ENCODE results near the gene SLC36A1. TPM values are rescaled to one million over a fixed set of nuclear protein-coding genes. Genes with fewer than 3 reads are reported as not detected.

The SLC36A1 gene
- total and polyA plus RNA-seq, 2 of the 8 experiments (the other 6 are each of a cell fraction or from before 2014, with no cell fraction given): 6.6 to 9.6 TPM

GRCh38 chr5:151531581-151531980 lies 84.2 kb downstream of the SLC36A1 start:
- Histone ChIP-seq H2BK12ac (ENCODE audit: low read depth, low read length) (no peak overlapping the region), H2BK15ac (ENCODE audit: low read length) (no peak overlapping the region), H3K4me1 (replicated peaks in 1 of 4; ENCODE audit: control insufficient read depth in 3 of 4, insufficient read depth in 4 of 4, low read length in 3 of 4) (peaks cover 0 to 6% (median 2%) of the 10 kb centered on the region in 4 experiments; a peak in 4 of 7 replicates), H2AK5ac (ENCODE audit: low read depth, low read length) (no peak overlapping the region), H3K36me3 (ENCODE audit: control insufficient read depth in 2 of 4, insufficient read depth in 4 of 4, low read length in 3 of 4) (no peaks in the 10 kb centered on the region), H3K4me3 (ENCODE audit: extremely low read depth in 1 of 4, insufficient read depth in 2 of 4, low read depth in 3 of 4, low read length in 4 of 4) (no peak overlapping the region), H4K91ac (replicated peaks; ENCODE audit: insufficient read length, low read length) (no peak overlapping the region), H3K27me3 (replicated peaks in 1 of 4; ENCODE audit: control insufficient read depth in 3 of 4, extremely low read depth in 1 of 4, insufficient read depth in 3 of 4, low read length in 3 of 4) (no peaks in the 10 kb centered on the region), H3K9ac (replicated peaks in 1 of 4; ENCODE audit: extremely low read depth in 1 of 4, low read depth in 3 of 4, low read length in 3 of 4) (no peak overlapping the region), H2BK20ac (ENCODE audit: low read length) (no peak overlapping the region), H3K23ac (ENCODE audit: insufficient read length) (no peak overlapping the region), H3K79me2 (ENCODE audit: control insufficient read depth in 1 of 2, insufficient read depth in 2 of 2, low read length in 2 of 2) (no peaks in the 10 kb centered on the region), H2BK5ac (ENCODE audit: low read depth, low read length) (no peak overlapping the region), H2BK120ac (replicated peaks; ENCODE audit: low read depth, low read length) (no peak overlapping the region), H3K4me2 (ENCODE audit: insufficient read depth in 1 of 2, low read depth in 2 of 2, low read length in 2 of 2) (no peak overlapping the region), H4K5ac (ENCODE audit: insufficient read length, low read depth, low read length) (no peak overlapping the region), H3K9me3 (ENCODE audit: insufficient read depth in 2 of 2, low read depth in 1 of 2, low read length in 1 of 2) (no peaks in the 10 kb centered on the region), H3K14ac (ENCODE audit: insufficient read length) (no peak overlapping the region), H4K8ac (ENCODE audit: extremely low read depth, insufficient read depth, low read length) (no peak overlapping the region), H2AFZ (ENCODE audit: low read length) (no peak overlapping the region; the same call in 1 of the 2 replicates), H3K4ac (replicated peaks; ENCODE audit: insufficient read length, low read depth, low read length) (no peak overlapping the region), H3K27ac (ENCODE audit: low read depth, low read length) (no peak overlapping the region), H3K79me1 (ENCODE audit: low read depth, low read length) (no peaks in the 10 kb centered on the region), H3K23me2 (ENCODE audit: low read depth, low read length) (peaks cover 1% of the 10 kb centered on the region; the same call in 1 of the 2 replicates), H4K20me1 (replicated peaks in 1 of 2; ENCODE audit: control insufficient read depth in 1 of 2, insufficient read depth in 2 of 2, low read length in 2 of 2) (no peaks in the 10 kb centered on the region), H3K56ac (replicated peaks; ENCODE audit: insufficient read length, low read depth, low read length) (no peak overlapping the region), H3K18ac (ENCODE audit: extremely low read depth, low read length) (no peak overlapping the region)
- DNase-seq (ENCODE audit: low read depth in 1 of 2, low spot score in 2 of 2): no peak
- WGBS, 2 experiments (ENCODE audit: extremely low coverage in 1 of 2, insufficient coverage in 1 of 2, insufficient read length in 1 of 2, insufficient replicate concordance in 2 of 2, low coverage in 1 of 2, low lambda C conversion rate in 2 of 2, missing lambda C conversion rate in 1 of 2): 97% methylated on average over 26 of the region's 30 CpGs; no CpG with 5 or more reads in 1 of the 2 experiments
- ChIA-PET POLR2A (ENCODE audit: partially characterized antibody) (no interaction called here), CTCF (ENCODE audit: partially characterized antibody) (interaction anchor here (0.9 to 4.5 kb wide), 11 partner anchors 8 to 127 kb away, joined by 3 to 29 read pairs (median 3); no protein-coding TSS in a partner anchor)
- FAIRE-seq: no peak
- TF ChIP-seq YY1 (IDR thresholded peaks at IDR 0.05; ENCODE audit: low read depth, low read length) (no peak), RBBP5 (IDR thresholded peaks at IDR 0.05; ENCODE audit: borderline replicate concordance, low read depth, low read length) (no peak), CTBP2 (IDR thresholded peaks at IDR 0.05; ENCODE audit: borderline replicate concordance, insufficient read depth, insufficient read length, low read length) (no peak), SP4 (IDR thresholded peaks at IDR 0.05; ENCODE audit: low read length) (no peak), PHF8 (conservative IDR thresholded peaks at IDR 0.05; ENCODE audit: low read depth, low read length) (no peak), CREB1 (IDR thresholded peaks at IDR 0.05) (no peak), TAF1 (IDR thresholded peaks at IDR 0.05; ENCODE audit: low read depth, low read length) (no peak), BRCA1 (IDR thresholded peaks at IDR 0.05; ENCODE audit: low read depth, low read length) (no peak), POLR2A (IDR thresholded peaks at IDR 0.05; ENCODE audit: control extremely low read depth in 1 of 2, low read depth in 2 of 2, low read length in 2 of 2) (no peak), NANOG (IDR thresholded peaks at IDR 0.05; ENCODE audit: insufficient read depth, low read depth, low read length, poor library complexity, severe bottlenecking) (no peak), SAP30 (IDR thresholded peaks at IDR 0.05; ENCODE audit: insufficient read depth, insufficient replicate concordance, low read length) (no peak), POU5F1 (IDR thresholded peaks at IDR 0.05; ENCODE audit: low read depth, low read length) (no peak), SRF (IDR thresholded peaks at IDR 0.05; ENCODE audit: low read depth, low read length) (no peak), SIN3A (conservative IDR thresholded peaks at IDR 0.05 in 1 of 2, IDR thresholded peaks at IDR 0.05 in 1 of 2; ENCODE audit: low read depth in 1 of 2, low read length in 2 of 2) (no peak), RXRA (IDR thresholded peaks at IDR 0.05; ENCODE audit: insufficient read depth, low read depth, low read length) (no peak)
